ENCODE results near the gene ZNF787. TPM values are rescaled to one million over a fixed set of nuclear protein-coding genes. Genes with fewer than 3 reads are reported as not detected.

The ZNF787 gene
- total and polyA plus RNA-seq, 2 of the 4 experiments (the other 2 are of a cell fraction): 4.8 to 11.2 TPM

DNA sequence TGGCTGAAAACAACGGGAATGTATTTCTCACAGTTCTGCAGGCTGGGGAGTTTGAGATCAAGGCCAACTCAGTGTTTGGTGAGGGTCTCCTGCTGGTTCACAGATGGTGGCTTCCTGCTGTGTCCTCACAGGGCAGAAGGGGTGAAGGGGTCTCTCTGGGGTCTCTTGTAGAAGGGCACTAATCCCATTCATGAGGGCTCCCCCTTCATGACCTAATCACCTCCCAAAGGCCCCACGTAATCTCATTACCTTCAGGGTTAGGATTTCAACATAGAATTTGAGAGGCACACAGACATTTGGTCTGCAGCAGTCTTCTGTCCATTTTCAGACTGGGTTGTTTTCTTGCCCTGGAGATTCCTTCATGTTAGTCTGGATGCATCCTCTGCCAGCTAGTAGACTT lies 31.5 kb upstream of the ZNF787 start:
- Histone ChIP-seq H3K9me3 (ENCODE audit: control insufficient read depth, insufficient read depth, low read length) (no peaks in the 10 kb centered on the region), H3K18ac (ENCODE audit: low read depth, low read length) (no peak overlapping the region), H2BK20ac (ENCODE audit: low read depth, low read length) (no peak overlapping the region), H3K23ac (ENCODE audit: low read depth, low read length) (no peak overlapping the region), H4K20me1 (ENCODE audit: insufficient read depth, low read length) (peaks cover 28% of the 10 kb centered on the region), H2BK120ac (ENCODE audit: low read depth, low read length) (no peak overlapping the region), H3K14ac (replicated peaks; ENCODE audit: low read depth, low read length) (no peak overlapping the region), H3K9me1 (ENCODE audit: insufficient read depth, low read length) (peaks cover 10% of the 10 kb centered on the region; the same call in 1 of the 2 replicates), H2AFZ (replicated peaks; ENCODE audit: low read length, poor library complexity) (no peak overlapping the region), H3K4me3 (ENCODE audit: insufficient read depth, low read depth, low read length) (no peak overlapping the region), H4K8ac (ENCODE audit: low read depth in 2 of 2, low read length in 2 of 2) (no peak overlapping the region), H2AK5ac (ENCODE audit: low read depth, low read length) (no peak overlapping the region), H2BK5ac (ENCODE audit: low read depth, low read length, poor library complexity, severe bottlenecking) (no peak overlapping the region), H3K27me3 (ENCODE audit: control insufficient read depth, insufficient read depth, low read length) (no peaks in the 10 kb centered on the region), H3K4me1 (ENCODE audit: control insufficient read depth, insufficient read depth, low read length) (peaks cover 5% of the 10 kb centered on the region; the same call in 1 of the 2 replicates), H3K56ac (ENCODE audit: extremely low read depth, insufficient read depth, low read length) (no peak overlapping the region), H3K4ac (ENCODE audit: low read depth, low read length) (no peak overlapping the region), H3K36me3 (ENCODE audit: control insufficient read depth, insufficient read depth, low read length) (peaks cover 35% of the 10 kb centered on the region), H3K79me1 (ENCODE audit: low read depth in 1 of 2, low read length in 2 of 2) (peaks cover 25 to 29% of the 10 kb centered on the region in 2 experiments), H3K27ac (ENCODE audit: insufficient read depth, low read length) (no peak overlapping the region), H4K5ac (ENCODE audit: low read depth, low read length) (no peak overlapping the region), H3K9ac (ENCODE audit: low read depth, low read length) (no peak overlapping the region), H3K4me2 (ENCODE audit: low read depth, low read length) (no peak overlapping the region), H4K91ac (ENCODE audit: insufficient read depth, low read depth, low read length) (no peak overlapping the region), H2BK15ac (ENCODE audit: low read depth, low read length) (no peak overlapping the region), H2AK9ac (replicated peaks; ENCODE audit: low read depth, low read length, poor library complexity) (no peak overlapping the region)
- no peak for ATAC-seq (ENCODE audit: low read depth)
- CTCF ChIA-PET: no interaction called here
- dilution Hi-C loops (cut with HindIII; ENCODE audit: low sequenced_read_pairs, unreplicated experiment): no loop called here
- WGBS, 2 experiments (ENCODE audit: extremely low coverage in 2 of 2, insufficient read length in 1 of 2): 100% methylated on average over 1 of the region's 2 CpGs; no CpG with 5 or more reads in 1 of the 2 experiments
- TF ChIP-seq SMC3 (IDR thresholded peaks at IDR 0.05; ENCODE audit: low read depth, low read length) (no peak), CTCF (conservative IDR thresholded peaks at IDR 0.05; ENCODE audit: low read depth, low read length) (no peak), RAD21 (IDR thresholded peaks at IDR 0.05; ENCODE audit: low read length) (no peak), MAFK (IDR thresholded peaks at IDR 0.05; ENCODE audit: low read depth, low read length) (no peak), POLR2A (IDR thresholded peaks at IDR 0.05; ENCODE audit: low read depth, low read length) (no peak), RCOR1 (IDR thresholded peaks at IDR 0.05; ENCODE audit: insufficient replicate concordance, low read length) (no peak), CHD1 (IDR thresholded peaks at IDR 0.05; ENCODE audit: low read depth, low read length) (no peak), USF2 (IDR thresholded peaks at IDR 0.05; ENCODE audit: low read depth, low read length) (no peak), FOS (IDR thresholded peaks at IDR 0.05; ENCODE audit: low read depth, low read length) (no peak), CEBPB (IDR thresholded peaks at IDR 0.05; ENCODE audit: low read depth, low read length) (no peak), RFX5 (IDR thresholded peaks at IDR 0.05; ENCODE audit: low read depth, low read length) (no peak), MAZ (IDR thresholded peaks at IDR 0.05; ENCODE audit: borderline replicate concordance, low read depth, low read length) (no peak)
- TF ChIP-seq, protein P1, sequence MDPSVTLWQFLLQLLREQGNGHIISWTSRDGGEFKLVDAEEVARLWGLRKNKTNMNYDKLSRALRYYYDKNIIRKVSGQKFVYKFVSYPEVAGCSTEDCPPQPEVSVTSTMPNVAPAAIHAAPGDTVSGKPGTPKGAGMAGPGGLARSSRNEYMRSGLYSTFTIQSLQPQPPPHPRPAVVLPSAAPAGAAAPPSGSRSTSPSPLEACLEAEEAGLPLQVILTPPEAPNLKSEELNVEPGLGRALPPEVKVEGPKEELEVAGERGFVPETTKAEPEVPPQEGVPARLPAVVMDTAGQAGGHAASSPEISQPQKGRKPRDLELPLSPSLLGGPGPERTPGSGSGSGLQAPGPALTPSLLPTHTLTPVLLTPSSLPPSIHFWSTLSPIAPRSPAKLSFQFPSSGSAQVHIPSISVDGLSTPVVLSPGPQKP (IDR thresholded peaks at IDR 0.05; ENCODE audit: borderline replicate concordance, low read depth, low read length): no peak
- intact Hi-C loops (cut with micrococcal nuclease): no loop called here
- POLR2A ChIA-PET (ENCODE audit: unreplicated experiment): interaction anchor here (0.8 kb wide), 1 partner anchor 12 kb away, joined by 8 read pairs; the partner anchor contains the start of gene ZNF444
- DNase-seq: no peak
- BruUV-seq (replicated peaks): no TSS peak
- in situ Hi-C loops (cut with MboI; ENCODE audit: low sequenced_read_pairs): no loop called here

All from IMR-90 (cell line).